HepG2 (cell line): Measurements from ENCODE around the gene NKD1. TPM values are rescaled to one million over a fixed set of nuclear protein-coding genes. Genes with fewer than 3 reads are reported as not detected.

ENCODE experiments used
- ATF2 ChIP-seq: sonication (generic); formaldehyde crosslinking; IDR thresholded peaks from 2 replicates; pipeline ENCODE4 v1.4.0; 2020; ENCODE audit warnings: missing genetic modification reagents
- HNF4A ChIP-seq: sonication (generic); formaldehyde crosslinking; IDR thresholded peaks from 2 replicates; pipeline ENCODE4 v1.4.0; 2020; ENCODE audit warnings: missing genetic modification reagents
- KMT2B ChIP-seq: IDR thresholded peaks from 2 replicates; pipeline ENCODE4 v1.6.1; 2016; ENCODE audit warnings: missing genetic modification reagents, missing compliant biosample characterization
- NCOR1 ChIP-seq: fragments of 200-600 bp; sonication (generic); IDR thresholded peaks from 2 replicates; pipeline ENCODE4 v1.7.0; 2017; ENCODE audit warnings: antibody characterized with exemption, low read length, borderline replicate concordance
- PAXIP1 ChIP-seq: sonication (generic); formaldehyde crosslinking; conservative IDR thresholded peaks from 2 replicates; pipeline ENCODE4 v1.4.0; 2020; ENCODE audit warnings: mild to moderate bottlenecking, missing genetic modification reagents, moderate library complexity
- TOE1 ChIP-seq: sonication (generic); formaldehyde crosslinking; IDR thresholded peaks from 2 replicates; pipeline ENCODE4 v1.4.0; 2020; ENCODE audit warnings: mild to moderate bottlenecking, missing genetic modification reagents
- TOPORS ChIP-seq: sonication (generic); formaldehyde crosslinking; IDR thresholded peaks from 2 replicates; pipeline ENCODE4 v1.8.0; 2023; ENCODE audit warnings: mild to moderate bottlenecking, missing genetic modification reagents
- ZNF12 ChIP-seq: sonication (generic); formaldehyde crosslinking; IDR thresholded peaks from 2 replicates; pipeline ENCODE4 v1.5.0; 2020; ENCODE audit warnings: missing genetic modification reagents
- ZNF34 ChIP-seq: sonication (generic); formaldehyde crosslinking; IDR thresholded peaks from 2 replicates; pipeline ENCODE4 v1.4.0; 2020; ENCODE audit warnings: mild to moderate bottlenecking, missing genetic modification reagents, borderline replicate concordance
- polyA plus RNA-seq, 8 experiments: library from polyadenylated mRNA; depleted of rRNA in 3 of 8; stranded (reverse) in 7 of 8; unstranded in 1 of 8; fragments of >200 nt; fragmentation: Illumina TruSeq in 4 of 8; extraction: Trizol in 4 of 8; gene quantifications; 2 replicates each; pipeline versions ENCODE4 v1.2.1 to v1.2.3, GENCODE V29; 2011 to 2016; ENCODE audit warnings: low read depth in 4 of 8, missing spikeins in 1 of 8, mixed read lengths in 1 of 8; ENCODE audit not compliant: insufficient read depth in 1 of 8
- total RNA-seq, 5 experiments: library from RNA; depleted of rRNA; stranded (reverse); fragments of >200 nt; fragmentation: Illumina TruSeq; extraction: Trizol; gene quantifications; 2 replicates each; pipeline ENCODE4 v1.2.3, GENCODE V29; 2016; ENCODE audit warnings: low read depth in 1 of 5
- TF ChIP-seq, protein P1 (sequence below): sonication (generic); formaldehyde crosslinking; IDR thresholded peaks from 2 replicates; pipeline ENCODE4 v1.4.0; 2020; ENCODE audit warnings: missing genetic modification reagents, mild to moderate bottlenecking, borderline replicate concordance
- TF ChIP-seq, protein P2 (sequence below): sonication (generic); formaldehyde crosslinking; IDR thresholded peaks from 2 replicates; pipeline ENCODE4 v1.4.0; 2020; ENCODE audit warnings: missing genetic modification reagents, borderline replicate concordance

The NKD1 gene
- total and polyA plus RNA-seq, 2 of the 13 experiments (the other 11 are each of a cell fraction or from before 2014, with no cell fraction given), result 70.4 to 121 TPM

DNA sequence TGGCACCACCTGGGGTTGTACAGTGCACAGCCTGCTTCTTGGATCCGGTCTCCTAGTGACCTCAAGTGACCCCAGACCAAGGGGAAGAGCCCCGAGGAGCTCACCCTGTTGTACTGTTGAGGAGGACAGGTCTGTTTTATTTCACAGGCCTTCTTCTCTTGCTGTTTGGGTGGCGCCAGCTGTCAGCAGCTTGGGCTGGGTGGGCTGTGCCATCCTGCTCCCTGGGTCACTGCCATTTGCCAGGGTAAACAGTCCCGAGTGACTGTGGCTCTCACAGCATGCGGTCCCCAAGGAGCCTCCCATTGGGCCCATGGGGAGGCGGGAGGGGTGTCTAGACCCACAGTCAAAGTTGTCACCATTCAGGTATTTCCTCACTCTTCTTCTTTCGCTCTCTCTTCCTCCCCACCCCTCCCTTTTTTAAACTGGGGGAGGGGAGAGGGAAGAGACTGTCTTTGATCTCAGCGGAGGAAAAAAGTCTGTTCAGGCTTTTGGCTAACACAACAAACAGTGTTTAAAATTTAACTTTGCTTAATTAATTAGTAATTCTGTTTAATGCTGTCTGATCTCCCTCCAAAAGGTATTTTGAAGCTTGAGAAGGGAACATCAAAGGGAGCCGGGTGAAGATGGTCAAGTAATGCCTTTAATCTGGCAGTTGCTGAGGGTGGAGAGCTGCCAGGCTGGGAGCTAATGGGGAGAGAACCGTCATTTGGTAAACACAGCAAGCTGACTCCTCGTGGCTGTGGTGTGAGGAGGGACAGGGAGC is 68.9 kb downstream of the NKD1 start (continued):
- TF ChIP-seq, protein P1, sequence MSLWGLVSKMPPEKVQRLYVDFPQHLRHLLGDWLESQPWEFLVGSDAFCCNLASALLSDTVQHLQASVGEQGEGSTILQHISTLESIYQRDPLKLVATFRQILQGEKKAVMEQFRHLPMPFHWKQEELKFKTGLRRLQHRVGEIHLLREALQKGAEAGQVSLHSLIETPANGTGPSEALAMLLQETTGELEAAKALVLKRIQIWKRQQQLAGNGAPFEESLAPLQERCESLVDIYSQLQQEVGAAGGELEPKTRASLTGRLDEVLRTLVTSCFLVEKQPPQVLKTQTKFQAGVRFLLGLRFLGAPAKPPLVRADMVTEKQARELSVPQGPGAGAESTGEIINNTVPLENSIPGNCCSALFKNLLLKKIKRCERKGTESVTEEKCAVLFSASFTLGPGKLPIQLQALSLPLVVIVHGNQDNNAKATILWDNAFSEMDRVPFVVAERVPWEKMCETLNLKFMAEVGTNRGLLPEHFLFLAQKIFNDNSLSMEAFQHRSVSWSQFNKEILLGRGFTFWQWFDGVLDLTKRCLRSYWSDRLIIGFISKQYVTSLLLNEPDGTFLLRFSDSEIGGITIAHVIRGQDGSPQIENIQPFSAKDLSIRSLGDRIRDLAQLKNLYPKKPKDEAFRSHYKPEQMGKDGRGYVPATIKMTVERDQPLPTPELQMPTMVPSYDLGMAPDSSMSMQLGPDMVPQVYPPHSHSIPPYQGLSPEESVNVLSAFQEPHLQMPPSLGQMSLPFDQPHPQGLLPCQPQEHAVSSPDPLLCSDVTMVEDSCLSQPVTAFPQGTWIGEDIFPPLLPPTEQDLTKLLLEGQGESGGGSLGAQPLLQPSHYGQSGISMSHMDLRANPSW (CRISPR knock-in tag), result no peak; the same call in 1 of the 2 replicates
- TF ChIP-seq NCOR1 (no peak), HNF4A (CRISPR knock-in tag) (no peak), TOE1 (CRISPR knock-in tag) (no peak), ATF2 (no peak), PAXIP1 (CRISPR knock-in tag) (peak; percentile 75), TOPORS (CRISPR knock-in tag) (no peak), ZNF34 (no peak), ZNF12 (CRISPR knock-in tag) (no peak), KMT2B (CRISPR knock-in tag) (0 out of 2 replicates have a peak, but pooled peaks have one; percentile 17)
- TF ChIP-seq, protein P2, sequence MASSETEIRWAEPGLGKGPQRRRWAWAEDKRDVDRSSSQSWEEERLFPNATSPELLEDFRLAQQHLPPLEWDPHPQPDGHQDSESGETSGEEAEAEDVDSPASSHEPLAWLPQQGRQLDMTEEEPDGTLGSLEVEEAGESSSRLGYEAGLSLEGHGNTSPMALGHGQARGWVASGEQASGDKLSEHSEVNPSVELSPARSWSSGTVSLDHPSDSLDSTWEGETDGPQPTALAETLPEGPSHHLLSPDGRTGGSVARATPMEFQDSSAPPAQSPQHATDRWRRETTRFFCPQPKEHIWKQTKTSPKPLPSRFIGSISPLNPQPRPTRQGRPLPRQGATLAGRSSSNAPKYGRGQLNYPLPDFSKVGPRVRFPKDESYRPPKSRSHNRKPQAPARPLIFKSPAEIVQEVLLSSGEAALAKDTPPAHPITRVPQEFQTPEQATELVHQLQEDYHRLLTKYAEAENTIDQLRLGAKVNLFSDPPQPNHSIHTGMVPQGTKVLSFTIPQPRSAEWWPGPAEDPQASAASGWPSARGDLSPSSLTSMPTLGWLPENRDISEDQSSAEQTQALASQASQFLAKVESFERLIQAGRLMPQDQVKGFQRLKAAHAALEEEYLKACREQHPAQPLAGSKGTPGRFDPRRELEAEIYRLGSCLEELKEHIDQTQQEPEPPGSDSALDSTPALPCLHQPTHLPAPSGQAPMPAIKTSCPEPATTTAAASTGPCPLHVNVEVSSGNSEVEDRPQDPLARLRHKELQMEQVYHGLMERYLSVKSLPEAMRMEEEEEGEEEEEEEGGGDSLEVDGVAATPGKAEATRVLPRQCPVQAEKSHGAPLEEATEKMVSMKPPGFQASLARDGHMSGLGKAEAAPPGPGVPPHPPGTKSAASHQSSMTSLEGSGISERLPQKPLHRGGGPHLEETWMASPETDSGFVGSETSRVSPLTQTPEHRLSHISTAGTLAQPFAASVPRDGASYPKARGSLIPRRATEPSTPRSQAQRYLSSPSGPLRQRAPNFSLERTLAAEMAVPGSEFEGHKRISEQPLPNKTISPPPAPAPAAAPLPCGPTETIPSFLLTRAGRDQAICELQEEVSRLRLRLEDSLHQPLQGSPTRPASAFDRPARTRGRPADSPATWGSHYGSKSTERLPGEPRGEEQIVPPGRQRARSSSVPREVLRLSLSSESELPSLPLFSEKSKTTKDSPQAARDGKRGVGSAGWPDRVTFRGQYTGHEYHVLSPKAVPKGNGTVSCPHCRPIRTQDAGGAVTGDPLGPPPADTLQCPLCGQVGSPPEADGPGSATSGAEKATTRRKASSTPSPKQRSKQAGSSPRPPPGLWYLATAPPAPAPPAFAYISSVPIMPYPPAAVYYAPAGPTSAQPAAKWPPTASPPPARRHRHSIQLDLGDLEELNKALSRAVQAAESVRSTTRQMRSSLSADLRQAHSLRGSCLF (CRISPR knock-in tag), result no peak
